KMS-11 (cell line): Measurements from ENCODE around the gene ZNF296.
A peak's percentile ranks its signal among the peaks of the same experiment; 100 is the strongest.

Source experiments
- H2AFZ ChIP-seq: fragments of 200-600 bp; sonication (generic); 2 replicates; pipeline ENCODE4 v1.6.1; 2016; ENCODE audit warnings: antibody characterized with exemption, mixed run types, low read depth
- H3K27ac ChIP-seq: fragments of 200-600 bp; sonication (generic); 2 replicates; pipeline ENCODE4 v1.6.1; 2016; ENCODE audit warnings: mild to moderate bottlenecking, mixed run types
- H3K27me3 ChIP-seq: fragments of 200-600 bp; sonication (generic); 2 replicates; pipeline ENCODE4 v1.6.1; 2017; ENCODE audit warnings: mild to moderate bottlenecking, low read depth, mixed run types, moderate library complexity; ENCODE audit not compliant: insufficient read depth
- H3K36me3 ChIP-seq: fragments of 200-600 bp; sonication (generic); 2 replicates; pipeline ENCODE4 v1.6.1; 2017; ENCODE audit warnings: mild to moderate bottlenecking, mixed run types; ENCODE audit not compliant: insufficient read depth
- H3K4me1 ChIP-seq: fragments of 200-600 bp; sonication (generic); 2 replicates; pipeline ENCODE4 v1.6.1; 2016; ENCODE audit warnings: mild to moderate bottlenecking, low read depth, mixed run types; ENCODE audit not compliant: poor library complexity, severe bottlenecking
- H3K4me2 ChIP-seq: fragments of 200-600 bp; sonication (generic); 2 replicates; pipeline ENCODE4 v1.7.0; 2016; ENCODE audit warnings: mild to moderate bottlenecking, mixed run types
- H3K4me3 ChIP-seq: fragments of 200-600 bp; sonication (generic); IDR thresholded peaks from 2 replicates; pipeline ENCODE4 v1.6.1; 2017; ENCODE audit warnings: low read depth, low read length, mixed read lengths; ENCODE audit not compliant: insufficient read depth
- H3K79me2 ChIP-seq: fragments of 200-600 bp; sonication (generic); 2 replicates; pipeline ENCODE4 v1.6.1; 2016; ENCODE audit warnings: low read depth, mixed run types; ENCODE audit not compliant: insufficient read depth
- H3K9ac ChIP-seq: fragments of 200-600 bp; sonication (generic); 2 replicates; pipeline ENCODE4 v1.6.1; 2016; ENCODE audit warnings: mild to moderate bottlenecking, mixed run types
- H4K20me1 ChIP-seq: fragments of 200-600 bp; sonication (generic); 2 replicates; pipeline ENCODE4 v1.6.1; 2016; ENCODE audit warnings: mild to moderate bottlenecking, mixed run types; ENCODE audit not compliant: insufficient read depth
- CTCF ChIP-seq: fragments of 200-600 bp; sonication (generic); conservative IDR thresholded peaks from 2 replicates; pipeline ENCODE4 v1.6.1; 2017; ENCODE audit warnings: low read depth, mild to moderate bottlenecking, antibody characterized with exemption, low read length, moderate library complexity, mixed read lengths

The ZNF296 gene

DNA sequence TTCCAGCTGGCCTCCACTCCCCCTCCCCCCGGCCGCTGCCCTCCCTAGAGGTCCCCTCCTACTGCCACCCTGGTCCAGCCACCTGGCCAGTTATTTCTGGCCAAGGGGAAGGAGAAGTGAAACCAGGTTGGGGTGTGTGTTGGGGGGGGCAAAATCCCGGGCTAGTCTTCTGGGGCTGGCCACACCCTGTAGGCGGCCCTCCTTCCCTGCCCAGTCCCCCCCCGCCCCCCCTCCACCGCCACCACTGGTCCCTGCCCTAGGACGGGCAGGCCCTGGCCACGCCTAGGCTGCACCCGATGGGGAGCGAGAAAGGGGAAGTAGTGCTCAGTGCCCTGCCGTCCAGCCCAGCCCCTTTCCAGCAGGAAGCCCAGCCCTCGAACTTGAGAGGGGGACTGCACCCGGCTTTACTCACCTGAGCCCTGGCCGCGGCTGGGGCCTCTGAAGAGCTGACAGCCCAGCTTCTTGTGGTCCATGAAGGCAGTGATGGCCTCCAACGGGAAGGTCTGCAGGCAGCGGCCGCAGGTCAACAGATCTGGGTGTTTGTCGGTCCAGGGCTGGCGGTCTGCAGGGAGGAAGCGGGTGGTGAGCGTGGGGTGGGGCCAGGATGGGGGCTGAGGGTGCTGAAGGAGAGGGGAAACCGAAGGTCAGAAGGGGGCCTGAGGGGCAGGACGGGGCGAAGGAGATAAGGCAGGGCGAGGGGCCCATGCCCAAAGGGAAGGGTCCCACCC is 813 bp downstream of the ZNF296 start:
- H2AFZ ChIP-seq, result peak overlapping the region; percentile 59; the same call in 1 of the 2 replicates

DNA sequence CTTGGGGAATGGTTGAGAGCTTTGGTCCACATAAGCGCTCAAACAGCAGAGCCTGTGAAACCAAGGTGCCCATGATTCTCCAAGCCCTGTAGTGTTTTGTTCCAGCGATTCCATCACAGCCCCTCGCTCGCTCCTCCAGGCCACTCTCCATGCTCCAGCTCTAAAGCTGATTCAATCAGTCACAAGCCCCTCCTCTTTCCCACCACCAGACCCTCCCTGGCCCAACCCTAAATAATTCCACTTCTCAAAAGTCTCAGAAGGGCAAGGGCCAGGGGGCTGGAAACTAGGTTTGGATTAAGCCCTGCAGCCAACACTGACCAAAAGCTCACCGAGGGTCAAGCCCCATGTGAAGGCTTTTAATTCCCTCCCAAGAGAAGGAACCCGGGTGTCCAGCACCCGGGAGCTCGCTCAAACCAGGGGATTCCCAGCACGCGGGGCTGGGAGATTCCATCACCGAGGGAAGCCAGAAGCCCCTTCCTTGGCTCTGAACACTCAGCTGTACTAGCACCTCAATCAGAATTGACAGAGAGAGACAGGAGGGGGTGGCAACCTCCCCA is 1.5 kb downstream of the ZNF296 start:
- Histone ChIP-seq H3K4me3 (no peak overlapping the region), H3K27ac (peak overlapping the region; percentile 54)

More for the DNA sequence above, 813 bp downstream of the ZNF296 start:
- no peak for TF ChIP-seq CTCF
- no peak overlapping the region for H3K4me3 ChIP-seq
- peak overlapping the region; percentile 59 for H3K27ac ChIP-seq
- H4K20me1 ChIP-seq, result no peaks in the 10 kb centered on the region
- H3K4me2 ChIP-seq, result peak overlapping the region; percentile 97
- H3K4me1 ChIP-seq, result peaks cover 49% of the 10 kb centered on the region
- no peaks in the 10 kb centered on the region for H3K27me3 ChIP-seq
- peaks cover 60% of the 10 kb centered on the region for H3K79me2 ChIP-seq
- H3K9ac ChIP-seq, result peak overlapping the region; percentile 62
- peaks cover 6% of the 10 kb centered on the region; the same call in 1 of the 2 replicates for H3K36me3 ChIP-seq

GRCh38 chr19:45071969-45072790 is 4.1 kb downstream of the ZNF296 start:
- Histone ChIP-seq H3K4me1 (peaks cover 27% of the 10 kb centered on the region), H2AFZ (no peak overlapping the region), H3K27ac (no peak overlapping the region), H3K4me2 (no peak overlapping the region), H3K9ac (no peak overlapping the region), H3K27me3 (no peaks in the 10 kb centered on the region), H3K36me3 (peaks cover 6% of the 10 kb centered on the region; the same call in 1 of the 2 replicates), H3K79me2 (peaks cover 41% of the 10 kb centered on the region; the same call in 1 of the 2 replicates), H3K4me3 (no peak overlapping the region), H4K20me1 (no peaks in the 10 kb centered on the region)
- no peak for TF ChIP-seq CTCF

More for the DNA sequence above, 1.5 kb downstream of the ZNF296 start:
- peaks cover 44% of the 10 kb centered on the region for H3K4me1 ChIP-seq
- H2AFZ ChIP-seq, result no peak overlapping the region
- no peaks in the 10 kb centered on the region for H3K27me3 ChIP-seq
- no peak for TF ChIP-seq CTCF
- H4K20me1 ChIP-seq, result no peaks in the 10 kb centered on the region
- peaks cover 54% of the 10 kb centered on the region for H3K79me2 ChIP-seq
- H3K9ac ChIP-seq, result peak overlapping the region; percentile 25; the same call in 1 of the 2 replicates
- H3K36me3 ChIP-seq, result peaks cover 6% of the 10 kb centered on the region; the same call in 1 of the 2 replicates
- H3K4me2 ChIP-seq, result peak overlapping the region; percentile 90

DNA sequence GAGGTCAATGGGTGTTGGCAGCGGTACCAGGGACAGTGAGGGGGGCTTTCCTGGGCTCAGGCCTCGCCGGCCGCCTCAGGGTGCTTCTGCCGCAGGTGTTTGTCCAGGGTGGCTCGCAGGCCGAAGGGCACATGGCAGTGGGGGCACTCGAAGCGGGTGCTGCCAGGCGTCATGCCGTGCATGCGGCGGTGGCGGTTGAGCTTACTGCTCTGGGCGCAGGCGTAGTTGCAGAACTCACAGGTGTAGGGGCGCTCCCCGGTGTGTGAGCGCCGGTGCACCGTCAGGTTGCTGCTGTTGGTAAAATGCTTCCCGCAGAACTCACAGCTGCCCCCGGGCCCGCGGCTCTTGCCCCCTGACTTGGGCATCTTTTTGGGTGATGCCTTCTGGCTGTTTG is 4.7 kb downstream of the ZNF296 start:
- Histone ChIP-seq H3K79me2 (peaks cover 37% of the 10 kb centered on the region; the same call in 1 of the 2 replicates), H3K4me2 (no peak overlapping the region), H3K36me3 (peaks cover 6% of the 10 kb centered on the region; the same call in 1 of the 2 replicates), H3K9ac (no peak overlapping the region), H3K27ac (no peak overlapping the region), H3K4me1 (peaks cover 20% of the 10 kb centered on the region), H4K20me1 (no peaks in the 10 kb centered on the region), H2AFZ (no peak overlapping the region), H3K27me3 (no peaks in the 10 kb centered on the region), H3K4me3 (no peak overlapping the region)
- TF ChIP-seq CTCF, result no peak
